GM10266 (cell line): ENCODE measurements around the gene ZRSR2.
"Not testable (repeated sequence)": the region's sequence is repeated elsewhere in the genome, so short reads cannot be mapped to it uniquely, and the experiment has no call there.

Experiments used
- DNase-seq: peaks from one replicate; pipeline ENCODE4 v3.0.0; 2012; ENCODE audit errors: extremely low spot score
- CTCF ChIP-seq: IDR thresholded peaks from 2 replicates; pipeline ENCODE4 v1.5.1; 2012; ENCODE audit warnings: mild to moderate bottlenecking, low read depth; ENCODE audit not compliant: control insufficient read depth, insufficient read depth; ENCODE audit errors: missing control alignments

ZRSR2 gene

GRCh38 chrX:15789979-15790768 lies at the start of gene ZRSR2:
ZRSR2 (plus strand) TSS chrX:15790484; CDS start chrX:15790496, 12 bp downstream.
- TF ChIP-seq CTCF = no peak
- DNase-seq = peak; percentile 73

GRCh38 chrX:15744181-15744867 lies 46.0 kb upstream of the ZRSR2 start:
- no peak for DNase-seq
- TF ChIP-seq CTCF = no peak

- DNase-seq = no peak
- TF ChIP-seq CTCF = no peak
Measured at GRCh38 chrX:15745179-15745578, 45.1 kb upstream of the ZRSR2 start.

- DNase-seq = not testable (repeated sequence)
Measured at GRCh38 chrX:15746651-15747050, 43.6 kb upstream of the ZRSR2 start.

- DNase-seq = no peak
- TF ChIP-seq CTCF = no peak
Measured at GRCh38 chrX:15747626-15748173, 42.6 kb upstream of the ZRSR2 start.

- DNase-seq = no peak
- no peak for TF ChIP-seq CTCF
Measured at GRCh38 chrX:15748841-15749240, 41.4 kb upstream of the ZRSR2 start.

- DNase-seq = peak; percentile 10
- no peak for TF ChIP-seq CTCF
Measured at GRCh38 chrX:15749642-15750610, 40.4 kb upstream of the ZRSR2 start.
